Activated CD8-positive, alpha-beta T cell treated with anti-CD3 and anti-CD28 coated beads, Interleukin-2, amount 10 ng/mL, durations not matched to agents 7 days and 5 days (primary cell): ENCODE data around the gene ATP2A3. TPM values are rescaled to one million over a fixed set of nuclear protein-coding genes. Genes with fewer than 3 reads are reported as not detected.

ENCODE experiments used
- ATAC-seq: fragments of 150-1000 bp; cut with Tn5 transposase; one replicate; pipeline ENCODE4 v1.10.0; 2021; ENCODE audit warnings: moderate library complexity
- CTCF ChIA-PET: fragments of 350-600 bp; sonication (Branson Sonifier 250); formaldehyde crosslinking; loops from one replicate; lab custom pipeline; 2021; ENCODE audit warnings: antibody characterized with exemption; lab: Charles Lee
- POLR2A ChIA-PET: fragments of 350-600 bp; sonication (Branson Sonifier 250); formaldehyde crosslinking; loops from one replicate; lab custom pipeline; 2021; ENCODE audit warnings: antibody characterized with exemption; lab: Charles Lee
- DNase-seq: peaks from one replicate; pipeline ENCODE4 v3.0.0-alpha.2; 2020
- H3K27ac Mint-ChIP-seq: one replicate; pipeline ENCODE4 v1.8.0; 2021; ENCODE audit warnings: mild to moderate bottlenecking, mixed read lengths
- H3K27me3 Mint-ChIP-seq: one replicate; pipeline ENCODE4 v1.8.0; 2021; ENCODE audit warnings: low read depth, mixed read lengths
- H3K36me3 Mint-ChIP-seq: one replicate; pipeline ENCODE4 v1.8.0; 2021; ENCODE audit warnings: low read depth, mixed read lengths
- H3K4me1 Mint-ChIP-seq: one replicate; pipeline ENCODE4 v1.8.0; 2021; ENCODE audit warnings: low read depth, mixed read lengths
- H3K4me3 Mint-ChIP-seq: one replicate; pipeline ENCODE4 v1.8.0; 2021; ENCODE audit warnings: mild to moderate bottlenecking, mixed read lengths
- H3K9me3 Mint-ChIP-seq: one replicate; pipeline ENCODE4 v1.8.0; 2022; ENCODE audit warnings: mixed read lengths; ENCODE audit not compliant: insufficient read depth
- total RNA-seq, 2 experiments: library from RNA; stranded (reverse); gene quantifications; one replicate each; pipeline ENCODE4 v1.2.3, GENCODE V29; 2021

Gene ATP2A3
- total RNA-seq, 2 experiments from 2014 or later: 341 to 354 TPM

GRCh38 chr17:3990386-3991127 is 26.3 kb upstream of the ATP2A3 start:
- H3K27ac Mint-ChIP-seq: no peak overlapping the region
- H3K4me1 Mint-ChIP-seq: no peaks in the 10 kb centered on the region
- no peak overlapping the region for H3K4me3 Mint-ChIP-seq
- peaks cover 16% of the 10 kb centered on the region for H3K27me3 Mint-ChIP-seq
- DNase-seq (no peak), ATAC-seq (no peak)
- peaks cover 6% of the 10 kb centered on the region for H3K9me3 Mint-ChIP-seq
- ChIA-PET POLR2A (no interaction called here), CTCF (interaction anchor here (1.4 kb wide), 1 partner anchor 74 kb away, joined by 3 read pairs; the partner anchor contains the start of gene P2RX1)
- no peaks in the 10 kb centered on the region for H3K36me3 Mint-ChIP-seq

DNA sequence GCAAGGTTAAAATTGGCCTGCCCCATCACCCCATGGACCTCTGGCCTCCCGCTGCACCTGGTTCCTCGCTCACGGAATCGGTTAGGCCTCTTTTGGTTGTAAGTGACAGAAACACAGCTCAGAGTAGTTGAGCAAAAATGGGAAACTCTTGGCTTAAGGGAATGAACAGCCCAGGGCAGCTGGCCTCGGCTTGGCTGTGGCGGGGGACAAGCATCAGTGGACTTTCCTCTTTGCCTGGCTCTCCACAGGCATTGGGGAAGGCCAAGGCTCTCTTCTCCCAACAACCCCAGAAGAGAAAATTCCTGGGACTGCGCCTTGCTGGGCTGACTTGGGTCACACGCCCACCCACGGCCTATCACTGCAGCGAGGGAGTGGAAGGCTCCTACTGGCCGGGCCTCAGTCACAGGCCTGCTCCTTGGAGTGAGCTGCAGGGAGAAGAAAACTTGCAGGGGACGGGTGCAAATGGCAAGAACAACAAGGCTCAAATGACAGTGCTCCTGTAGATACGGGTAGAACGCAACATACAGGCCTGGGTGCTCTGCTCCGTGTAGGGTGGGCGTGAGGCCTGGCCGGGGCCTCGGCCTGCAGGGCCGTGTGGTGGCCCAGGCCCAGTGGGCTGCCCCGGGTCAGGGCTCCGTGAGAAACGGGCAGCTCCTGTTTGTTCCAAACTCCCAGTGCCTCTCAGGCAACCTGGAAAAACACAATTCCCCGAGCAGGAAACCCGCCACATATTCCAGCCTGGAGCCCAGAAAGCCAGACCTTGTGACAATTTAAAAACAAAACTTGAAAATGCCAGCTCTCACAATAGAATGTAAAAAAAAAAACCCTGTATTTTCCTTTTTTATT is 25.0 kb upstream of the ATP2A3 start:
- ChIA-PET POLR2A (no interaction called here), CTCF (interaction anchor here (1.4 kb wide), 1 partner anchor 73 kb away, joined by 3 read pairs; the partner anchor contains the start of gene P2RX1)
- ATAC-seq (no peak), DNase-seq (no peak)
- H3K9me3 Mint-ChIP-seq: peaks cover 4% of the 10 kb centered on the region
- no peaks in the 10 kb centered on the region for H3K36me3 Mint-ChIP-seq
- peaks cover 8% of the 10 kb centered on the region for H3K27me3 Mint-ChIP-seq
- no peak overlapping the region for H3K27ac Mint-ChIP-seq
- peaks cover 5% of the 10 kb centered on the region for H3K4me1 Mint-ChIP-seq
- H3K4me3 Mint-ChIP-seq: no peak overlapping the region

DNA sequence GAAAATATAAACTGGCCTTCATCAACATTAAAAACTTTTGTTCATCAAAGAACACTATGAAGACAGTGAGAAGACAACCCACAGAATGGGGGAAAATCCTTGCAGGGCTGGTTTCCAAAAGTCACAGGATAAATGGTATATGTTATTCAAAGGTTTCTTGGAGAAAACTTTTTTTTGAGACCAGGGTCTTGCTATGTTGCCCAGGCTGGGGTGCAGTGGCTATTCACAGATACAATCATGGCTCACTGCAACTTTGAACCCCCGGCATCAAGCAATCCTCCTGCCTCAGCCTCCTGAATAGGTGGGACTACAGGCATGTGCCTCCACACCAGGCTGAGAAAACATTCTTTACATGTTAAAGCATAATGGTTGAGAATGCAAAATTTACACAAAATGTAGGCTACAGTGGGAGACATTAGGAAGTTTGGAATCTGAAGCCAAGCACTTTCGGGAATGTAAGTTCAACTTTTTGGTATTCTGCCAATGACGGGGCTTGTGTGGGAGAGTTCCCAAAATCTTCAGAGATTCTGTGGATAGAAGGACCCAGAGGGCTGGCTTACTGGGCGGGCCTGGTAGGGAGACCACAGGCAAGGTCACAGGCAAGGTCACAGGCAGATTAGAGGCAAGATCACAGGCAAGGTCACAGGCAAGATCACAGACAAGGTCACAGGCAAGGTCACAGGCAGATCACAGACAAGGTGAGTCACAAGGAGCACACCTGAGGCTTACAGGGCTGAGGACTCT is 24.2 kb upstream of the ATP2A3 start:
- Mint-ChIP-seq H3K9me3 (no peaks in the 10 kb centered on the region), H3K36me3 (no peaks in the 10 kb centered on the region), H3K4me3 (no peak overlapping the region), H3K4me1 (peaks cover 12% of the 10 kb centered on the region), H3K27me3 (peaks cover 7% of the 10 kb centered on the region), H3K27ac (no peak overlapping the region)
- ChIA-PET CTCF (interaction anchor here (1.0 kb wide), 1 partner anchor 20 kb away, joined by 3 read pairs; no protein-coding TSS in a partner anchor), POLR2A (no interaction called here)
- no peak for DNase-seq
- no peak for ATAC-seq

DNA sequence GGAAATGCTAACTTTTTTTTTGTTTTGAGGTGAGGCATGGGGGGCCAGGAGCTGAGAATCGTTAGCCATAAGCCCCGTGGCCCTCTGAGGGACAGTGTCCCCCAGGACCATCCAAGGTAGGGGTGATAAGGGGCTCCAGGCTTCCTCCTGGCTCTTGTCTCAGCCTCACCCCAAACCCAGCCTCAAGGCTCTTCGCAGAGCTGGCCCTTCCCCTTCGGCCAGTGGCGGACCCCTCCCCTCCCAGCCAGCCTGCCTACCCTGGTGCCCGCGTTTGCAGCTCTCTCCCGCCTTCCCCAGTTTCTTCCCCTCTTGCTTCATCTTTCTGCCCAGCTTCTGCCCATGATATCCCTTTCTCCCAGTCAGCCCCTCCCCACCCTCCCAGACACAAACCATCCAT is 22.7 kb upstream of the ATP2A3 start:
- DNase-seq (no peak), ATAC-seq (no peak)
- POLR2A ChIA-PET: no interaction called here
- Mint-ChIP-seq H3K4me3 (no peak overlapping the region), H3K9me3 (no peaks in the 10 kb centered on the region), H3K36me3 (no peaks in the 10 kb centered on the region), H3K27me3 (peaks cover 5% of the 10 kb centered on the region), H3K4me1 (peaks cover 20% of the 10 kb centered on the region), H3K27ac (no peak overlapping the region)
- CTCF ChIA-PET: no interaction called here

GRCh38 chr17:3986270-3986938 is 22.2 kb upstream of the ATP2A3 start:
- Mint-ChIP-seq H3K27ac (no peak overlapping the region), H3K4me1 (peaks cover 20% of the 10 kb centered on the region), H3K4me3 (no peak overlapping the region), H3K36me3 (no peaks in the 10 kb centered on the region), H3K9me3 (no peaks in the 10 kb centered on the region), H3K27me3 (peaks cover 5% of the 10 kb centered on the region)
- no peak for DNase-seq
- ATAC-seq: no peak
- POLR2A ChIA-PET: no interaction called here
- CTCF ChIA-PET: no interaction called here

DNA sequence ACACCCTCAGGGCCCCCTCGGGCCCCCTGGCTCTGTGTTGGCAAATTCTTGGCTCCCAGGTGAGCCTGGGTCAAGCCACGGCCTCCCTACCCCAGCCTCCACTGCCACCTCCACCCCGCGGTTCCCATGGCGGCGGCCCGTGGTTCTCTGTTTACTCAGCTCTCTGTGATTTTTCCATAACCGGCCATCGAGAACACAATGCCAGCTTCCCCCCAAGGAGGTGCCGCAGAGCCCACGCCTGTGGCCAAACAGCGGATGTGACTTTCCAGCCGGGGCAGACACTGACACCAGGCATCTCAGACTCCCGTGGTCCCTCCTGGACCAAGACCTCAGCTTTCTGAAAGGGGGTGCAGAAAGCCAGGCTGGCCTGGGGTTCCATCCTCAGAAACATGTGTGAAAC is 21.6 kb upstream of the ATP2A3 start:
- POLR2A ChIA-PET: no interaction called here
- Mint-ChIP-seq H3K9me3 (no peaks in the 10 kb centered on the region), H3K27me3 (peaks cover 2% of the 10 kb centered on the region), H3K27ac (no peak overlapping the region), H3K4me1 (peaks cover 20% of the 10 kb centered on the region), H3K4me3 (no peak overlapping the region), H3K36me3 (no peaks in the 10 kb centered on the region)
- ATAC-seq (no peak), DNase-seq (no peak)
- CTCF ChIA-PET: no interaction called here

DNA sequence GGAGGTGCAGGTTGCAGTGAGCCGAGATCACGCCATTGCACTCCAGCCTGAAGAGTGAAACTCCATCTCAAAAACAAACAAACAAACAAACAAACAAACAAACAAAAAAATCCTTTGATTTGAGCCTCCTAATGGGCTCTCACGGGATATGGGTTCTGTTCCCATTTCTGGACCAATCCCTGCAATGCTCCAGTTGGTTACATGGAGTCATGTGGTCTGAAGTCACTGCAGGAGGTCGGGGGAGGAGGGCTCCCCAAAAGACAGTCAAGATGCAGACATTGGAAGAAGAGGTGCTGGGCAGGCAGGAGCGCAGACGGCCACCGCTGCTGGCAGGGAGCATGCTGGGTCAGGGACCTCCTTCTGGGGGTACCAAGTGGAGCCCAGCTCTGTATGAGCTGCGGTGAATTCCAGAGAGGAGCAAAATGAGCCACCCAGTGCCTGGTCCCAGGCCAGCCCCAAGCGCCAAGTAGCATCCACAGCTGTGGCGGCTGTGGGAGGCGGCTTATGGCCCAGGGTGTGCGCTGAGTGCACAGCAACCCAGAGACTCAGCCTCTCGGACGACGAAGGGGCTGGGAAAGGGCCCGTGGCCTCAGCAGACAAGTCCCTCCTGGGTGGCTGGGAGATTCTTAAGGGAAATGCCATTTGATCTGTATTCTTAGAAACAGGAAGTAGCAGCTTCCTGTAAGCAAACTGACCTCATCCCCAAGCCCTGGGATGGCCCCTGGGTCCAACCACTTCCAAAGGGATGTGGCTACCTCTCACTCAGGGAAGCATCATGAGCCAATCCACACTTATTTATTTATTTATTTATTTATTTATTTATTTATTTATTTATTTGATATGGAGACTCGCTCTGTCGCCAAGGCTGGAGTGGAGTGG is 19.6 kb upstream of the ATP2A3 start:
- Mint-ChIP-seq H3K27me3 (peaks cover 2% of the 10 kb centered on the region), H3K9me3 (no peaks in the 10 kb centered on the region), H3K4me3 (no peak overlapping the region), H3K4me1 (peaks cover 26% of the 10 kb centered on the region), H3K27ac (no peak overlapping the region), H3K36me3 (no peaks in the 10 kb centered on the region)
- no peak for DNase-seq
- ChIA-PET CTCF (interaction anchor here (1.6 kb wide), 1 partner anchor 19 kb away, joined by 4 read pairs; no protein-coding TSS in a partner anchor), POLR2A (interaction anchor here (1.3 kb wide), 1 partner anchor 21 kb away, joined by 4 read pairs; no protein-coding TSS in a partner anchor)
- ATAC-seq: peak; percentile 49

DNA sequence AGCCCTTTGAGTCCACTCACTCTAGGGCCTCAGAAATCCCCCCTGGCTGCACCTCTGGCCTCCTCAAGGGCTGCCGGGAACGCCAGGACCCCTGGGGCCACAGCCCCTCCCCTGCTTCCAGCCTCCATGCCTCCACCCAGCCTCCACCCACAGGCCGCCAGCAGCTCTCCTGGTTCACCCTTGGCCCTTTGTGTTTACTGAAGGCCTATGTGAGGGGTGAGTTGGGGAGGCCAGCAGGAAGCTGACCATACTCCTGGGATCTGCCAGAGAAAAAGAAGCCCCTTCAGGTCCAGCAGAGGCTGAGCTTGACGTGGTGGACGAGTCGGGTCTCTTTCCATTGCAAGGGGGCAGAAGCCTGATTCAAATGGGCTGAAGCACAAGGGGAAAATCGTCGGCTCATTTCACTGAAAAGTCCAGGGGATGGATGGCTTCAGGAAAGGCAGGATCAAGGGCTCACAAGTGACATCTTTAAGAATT is 18.3 kb upstream of the ATP2A3 start:
- ChIA-PET CTCF (interaction anchor here (1.6 kb wide), 1 partner anchor 17 kb away, joined by 4 read pairs; no protein-coding TSS in a partner anchor), POLR2A (no interaction called here)
- ATAC-seq: no peak
- Mint-ChIP-seq H3K36me3 (no peaks in the 10 kb centered on the region), H3K9me3 (no peaks in the 10 kb centered on the region), H3K4me3 (no peak overlapping the region), H3K4me1 (peaks cover 28% of the 10 kb centered on the region), H3K27me3 (peaks cover 2% of the 10 kb centered on the region), H3K27ac (no peak overlapping the region)
- no peak for DNase-seq

DNA sequence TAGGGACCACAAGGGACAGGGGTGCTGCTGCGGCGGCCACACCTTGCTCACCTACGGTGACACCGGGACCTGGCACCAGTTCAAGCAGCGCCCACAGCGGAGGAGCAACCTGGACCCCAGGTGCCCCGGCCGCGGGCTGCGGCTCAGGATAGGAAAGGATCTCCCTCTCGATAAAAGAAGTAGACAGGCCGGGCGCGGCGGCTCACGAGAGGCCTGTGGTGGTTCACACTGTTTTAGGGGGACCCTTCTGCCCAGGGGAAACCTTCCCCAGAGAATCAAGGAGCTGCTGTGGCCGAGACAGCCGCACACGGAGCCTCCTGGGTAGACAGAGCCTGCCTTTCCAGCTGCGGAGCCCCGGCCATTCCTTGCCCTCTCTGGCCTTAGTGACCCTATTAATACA is 17.9 kb upstream of the ATP2A3 start:
- ChIA-PET CTCF (interaction anchor here (1.6 kb wide), 1 partner anchor 17 kb away, joined by 4 read pairs; no protein-coding TSS in a partner anchor), POLR2A (no interaction called here)
- Mint-ChIP-seq H3K36me3 (no peaks in the 10 kb centered on the region), H3K4me3 (no peak overlapping the region), H3K27ac (no peak overlapping the region), H3K27me3 (no peaks in the 10 kb centered on the region), H3K4me1 (peaks cover 28% of the 10 kb centered on the region), H3K9me3 (no peaks in the 10 kb centered on the region)
- no peak for DNase-seq
- ATAC-seq: no peak

- no peaks in the 10 kb centered on the region for H3K27me3 Mint-ChIP-seq
- peaks cover 28% of the 10 kb centered on the region for H3K4me1 Mint-ChIP-seq
- ChIA-PET CTCF (interaction anchor here (1.1 kb wide), 1 partner anchor 23 kb away, joined by 3 read pairs; no protein-coding TSS in a partner anchor), POLR2A (interaction anchor here (0.7 to 3.0 kb wide), 2 partner anchors 16 to 32 kb away, joined by 4 to 9 read pairs; no protein-coding TSS in a partner anchor)
- no peaks in the 10 kb centered on the region for H3K36me3 Mint-ChIP-seq
- ATAC-seq (no peak), DNase-seq (no peak)
- H3K4me3 Mint-ChIP-seq: no peak overlapping the region
- no peak overlapping the region for H3K27ac Mint-ChIP-seq
- H3K9me3 Mint-ChIP-seq: no peaks in the 10 kb centered on the region
These were observed 17.2 kb upstream of the ATP2A3 start for GRCh38 chr17:3981455-3981854.
